Gastrocnemius medialis (tissue), 4 donors: Measurements from ENCODE around the gene TMEM269. TPM values are rescaled to one million over a fixed set of nuclear protein-coding genes. Genes with fewer than 3 reads are reported as not detected.

Source experiments
- ATAC-seq, 2 donors: fragments of 150-250 bp; one replicate each; pipeline ENCODE4 v1.9.1; 2016
- DNase-seq, 2 donors: peaks; one replicate each; pipeline ENCODE4 v3.0.0-alpha.2; 2019
- H3K27ac ChIP-seq, 4 donors: fragments of 200-600 bp; sonication (generic); 1 replicate in 1 of 4; 2 replicates in 3 of 4; pipeline ENCODE4 v1.5.1; 2016 to 2018; ENCODE audit warnings: mild to moderate bottlenecking in 2 of 4, moderate library complexity in 1 of 4
- H3K27me3 ChIP-seq, 3 donors: fragments of 200-600 bp; sonication (generic) in 2 of 3; 1 replicate in 1 of 3; 2 replicates in 2 of 3; pipeline versions ENCODE4 v1.5.1 to v1.6.0; 2016 to 2019; ENCODE audit warnings: mild to moderate bottlenecking in 1 of 3, moderate library complexity in 1 of 3
- H3K36me3 ChIP-seq, 2 donors: fragments of 200-600 bp; sonication (generic) in 1 of 2; one replicate each; pipeline ENCODE4 v1.5.1; 2017 to 2018
- H3K4me1 ChIP-seq, 2 donors: fragments of 200-600 bp; sonication (generic) in 1 of 2; one replicate each; pipeline ENCODE4 v1.5.1; 2016 to 2017; ENCODE audit warnings: mild to moderate bottlenecking in 2 of 2
- H3K4me3 ChIP-seq, 4 donors: fragments of 200-600 bp; sonication (generic) in 3 of 4; 1 replicate in 1 of 4; 2 replicates in 3 of 4; pipeline ENCODE4 v1.5.1; 2016 to 2019; ENCODE audit warnings: mild to moderate bottlenecking in 2 of 4
- H3K9me3 ChIP-seq, 3 donors: fragments of 200-600 bp; sonication (generic) in 2 of 3; 1 replicate in 1 of 3; 2 replicates in 2 of 3; pipeline ENCODE4 v1.5.1; 2016 to 2019
- POLR2A ChIP-seq, 2 donors: fragments of 450-650 bp; IDR thresholded peaks; one replicate each; pipeline ENCODE4 v1.6.1; 2017; ENCODE audit warnings: antibody characterized with exemption in 2 of 2, mild to moderate bottlenecking in 2 of 2, moderate library complexity in 2 of 2
- in situ Hi-C, 4 donors: fragments of 200-750 bp; cut with MboI; loops; one replicate each; pipeline versions ENCODE4 v1.15.0 to v1.8.0; 2017; ENCODE audit warnings: low sequenced_read_pairs in 4 of 4
- intact Hi-C: fragments of 100-400 bp; cut with DNase I; formaldehyde crosslinking; loops from one replicate; pipeline ENCODE4 v1.15.1; 2023; ENCODE audit warnings: low total_unique reads
- total RNA-seq, 4 donors: library from RNA; depleted of rRNA; stranded (reverse); fragments of >200 nt; gene quantifications; one replicate each; pipeline versions ENCODE4 v1.1.0 to v1.2.3, GENCODE V29; 2016
- TF ChIP-seq, protein P1 (sequence below), 5 experiments: fragments of 450-650 bp in 3 of 5; fragments of 200-600 bp in 2 of 5; sonication (generic) in 2 of 5; IDR thresholded peaks in 4 of 5; conservative IDR thresholded peaks in 1 of 5; 1 replicate in 4 of 5; 2 replicates in 1 of 5; pipeline ENCODE4 v1.5.1; 2016 to 2019; ENCODE audit warnings: antibody characterized with exemption in 5 of 5, mild to moderate bottlenecking in 3 of 5, moderate library complexity in 3 of 5

TMEM269 gene
- total RNA-seq, 4 donors from 2014 or later, result 0.19 to 0.25 TPM; not detected in 2

DNA sequence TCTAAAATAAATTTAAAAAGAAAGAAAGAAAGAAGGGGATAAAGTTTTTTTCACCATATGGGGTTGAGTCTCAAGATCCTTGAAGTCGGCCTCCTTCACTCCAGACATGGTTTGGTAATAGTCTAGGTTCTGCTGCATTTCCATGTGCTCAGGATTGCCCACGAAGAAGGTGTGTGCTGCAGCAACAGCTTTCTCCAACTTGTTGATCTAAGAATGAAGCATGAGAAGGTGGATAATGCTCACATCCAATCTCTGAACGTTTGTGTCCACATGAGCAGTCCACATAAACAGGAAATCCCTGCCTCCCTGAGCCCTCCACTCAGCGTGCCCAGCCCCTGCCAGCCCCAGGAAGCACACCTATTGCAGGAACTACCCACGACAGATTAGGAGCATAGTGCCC, 22.5 kb upstream of the TMEM269 start:
- TF ChIP-seq, protein P1, sequence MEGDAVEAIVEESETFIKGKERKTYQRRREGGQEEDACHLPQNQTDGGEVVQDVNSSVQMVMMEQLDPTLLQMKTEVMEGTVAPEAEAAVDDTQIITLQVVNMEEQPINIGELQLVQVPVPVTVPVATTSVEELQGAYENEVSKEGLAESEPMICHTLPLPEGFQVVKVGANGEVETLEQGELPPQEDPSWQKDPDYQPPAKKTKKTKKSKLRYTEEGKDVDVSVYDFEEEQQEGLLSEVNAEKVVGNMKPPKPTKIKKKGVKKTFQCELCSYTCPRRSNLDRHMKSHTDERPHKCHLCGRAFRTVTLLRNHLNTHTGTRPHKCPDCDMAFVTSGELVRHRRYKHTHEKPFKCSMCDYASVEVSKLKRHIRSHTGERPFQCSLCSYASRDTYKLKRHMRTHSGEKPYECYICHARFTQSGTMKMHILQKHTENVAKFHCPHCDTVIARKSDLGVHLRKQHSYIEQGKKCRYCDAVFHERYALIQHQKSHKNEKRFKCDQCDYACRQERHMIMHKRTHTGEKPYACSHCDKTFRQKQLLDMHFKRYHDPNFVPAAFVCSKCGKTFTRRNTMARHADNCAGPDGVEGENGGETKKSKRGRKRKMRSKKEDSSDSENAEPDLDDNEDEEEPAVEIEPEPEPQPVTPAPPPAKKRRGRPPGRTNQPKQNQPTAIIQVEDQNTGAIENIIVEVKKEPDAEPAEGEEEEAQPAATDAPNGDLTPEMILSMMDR (IDR thresholded peaks at IDR 0.05 in 4 of 5, conservative IDR thresholded peaks at IDR 0.05 in 1 of 5), result no peak
- TF ChIP-seq POLR2A (IDR thresholded peaks at IDR 0.05), result no peak
- in situ Hi-C loops, result loop anchor here in 2 of 4 donors (10.0 to 25.0 kb wide), 3 partner anchors 77 to 425 kb away; partner anchors contain the start of genes FOXJ3 (in 1 of the 2) and YBX1 (in 1 of the 2)

GRCh38 chr1:42765269-42765668, 19.5 kb upstream of the TMEM269 start:
- TF ChIP-seq POLR2A (IDR thresholded peaks at IDR 0.05), result no peak
- TF ChIP-seq, protein P1 (IDR thresholded peaks at IDR 0.05 in 4 of 5, conservative IDR thresholded peaks at IDR 0.05 in 1 of 5), result no peak
- H3K4me3 ChIP-seq, result peak overlapping the region; percentile 75 to 99 (median 91)
- H3K27me3 ChIP-seq, result no peaks in the 10 kb centered on the region
- peak overlapping the region in 2 of 4 donors; percentile 88 to 92 for H3K27ac ChIP-seq
- H3K4me1 ChIP-seq, result peaks cover 32 to 34% of the 10 kb centered on the region in 2 donors
- intact Hi-C loops, result loop anchor here (5.0 to 10.0 kb wide), 4 partner anchors 83 to 430 kb away; partner anchors contain the start of genes CFAP57, EBNA1BP2, FOXJ3 and PPIH
- H3K36me3 ChIP-seq, result peaks cover 0 to 5% of the 10 kb centered on the region in 2 donors
- in situ Hi-C loops, result loop anchor here in 2 of 4 donors (10.0 to 25.0 kb wide), 3 partner anchors 80 to 428 kb away; partner anchors contain the start of genes FOXJ3 (in 1 of the 2) and YBX1 (in 1 of the 2)
- no peak for ATAC-seq
- no peaks in the 10 kb centered on the region for H3K9me3 ChIP-seq
- no peak for DNase-seq

More for the DNA sequence above, 22.5 kb upstream of the TMEM269 start:
- no peak overlapping the region for H3K27ac ChIP-seq
- peaks cover 13 to 20% of the 10 kb centered on the region in 2 donors for H3K4me1 ChIP-seq
- intact Hi-C loops, result loop anchor here (10.0 kb wide), 1 partner anchor 427 kb away; the partner anchor contains the start of gene FOXJ3
- ATAC-seq (no peak), DNase-seq (no peak)
- H3K36me3 ChIP-seq, result peaks cover 0 to 29% of the 10 kb centered on the region in 2 donors
- no peaks in the 10 kb centered on the region for H3K9me3 ChIP-seq
- H3K27me3 ChIP-seq, result no peaks in the 10 kb centered on the region
- no peak overlapping the region for H3K4me3 ChIP-seq

DNA sequence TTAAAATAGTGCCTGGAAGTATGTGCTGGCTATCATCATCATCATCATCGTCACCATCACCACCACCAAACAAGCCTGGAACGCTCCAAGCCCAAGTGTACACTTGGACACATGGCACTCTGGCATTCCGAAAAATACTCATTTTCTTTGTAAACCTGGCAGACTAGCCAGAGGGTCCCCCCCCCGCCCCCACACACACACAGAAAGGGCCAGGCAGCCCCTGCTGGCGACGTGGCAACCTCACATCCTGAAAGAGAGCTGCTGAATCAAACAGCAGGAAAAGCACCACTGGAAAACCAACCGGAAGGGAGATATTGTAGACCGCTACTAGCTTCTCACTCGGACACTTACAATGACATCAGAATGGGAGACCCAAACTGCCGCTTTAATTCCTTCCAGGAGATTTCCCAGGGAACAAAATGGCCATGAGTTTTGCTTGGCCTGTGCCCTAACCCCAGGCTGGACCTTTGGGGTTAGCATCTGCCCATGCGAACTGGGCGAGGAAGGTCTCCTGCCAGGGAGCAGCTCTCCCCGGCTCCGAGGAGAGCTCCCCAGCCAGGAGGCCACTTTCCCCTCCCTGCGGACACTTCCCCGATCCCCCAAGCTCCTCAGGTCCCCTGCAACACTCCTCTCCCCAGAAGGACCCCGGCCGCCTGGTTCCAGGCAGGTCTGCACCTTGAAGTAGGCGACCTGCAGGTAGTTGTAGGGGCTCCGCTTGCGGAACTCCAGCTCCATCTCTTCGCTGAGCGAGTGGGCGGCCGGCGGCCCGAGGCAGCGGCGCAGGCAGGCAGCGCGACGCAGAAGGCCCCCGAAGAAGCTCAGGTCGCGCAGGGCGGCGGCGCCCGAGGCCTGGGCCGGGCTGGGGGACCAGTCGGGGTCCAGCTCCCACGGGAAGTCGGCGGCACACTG, 18.7 kb upstream of the TMEM269 start:
- H3K27me3 ChIP-seq, result no peaks in the 10 kb centered on the region
- intact Hi-C loops, result loop anchor here (2.0 to 10.0 kb wide), 5 partner anchors 84 to 431 kb away; partner anchors contain the start of genes CCDC30, CFAP57, EBNA1BP2 and FOXJ3
- peaks cover 32 to 34% of the 10 kb centered on the region in 2 donors for H3K4me1 ChIP-seq
- H3K36me3 ChIP-seq, result no peaks in the 10 kb centered on the region
- H3K4me3 ChIP-seq, result peak overlapping the region; percentile 75 to 99 (median 91)
- ATAC-seq (peak; percentile 21 to 29), DNase-seq (no peak)
- in situ Hi-C loops, result loop anchor here in 2 of 4 donors (10.0 to 25.0 kb wide), 3 partner anchors 81 to 429 kb away; partner anchors contain the start of genes FOXJ3 (in 1 of the 2) and YBX1 (in 1 of the 2)
- TF ChIP-seq, protein P1 (IDR thresholded peaks at IDR 0.05 in 4 of 5, conservative IDR thresholded peaks at IDR 0.05 in 1 of 5), result peak; percentile 10 to 43 (median 41)
- TF ChIP-seq POLR2A (IDR thresholded peaks at IDR 0.05), result no peak
- no peaks in the 10 kb centered on the region for H3K9me3 ChIP-seq
- peak overlapping the region; percentile 88 to 96 (median 94) for H3K27ac ChIP-seq

GRCh38 chr1:42766741-42767509, 17.9 kb upstream of the TMEM269 start, which contains the start of the genes C1orf50 and P3H1:
Gene C1orf50, plus strand, starts transcription at chr1:42767249. Its CDS starts 63 bp downstream, at chr1:42767312.
Gene P3H1, minus strand, starts transcription at chr1:42767028. Its CDS starts 57 bp downstream, at chr1:42766971.
- peak within 1 kb of the TSS; percentile 92 to 96 (median 95) for H3K27ac ChIP-seq
- H3K36me3 ChIP-seq, result no peaks in the 10 kb centered on the region
- no peaks in the 10 kb centered on the region for H3K9me3 ChIP-seq
- in situ Hi-C loops (loop anchor here in 2 of 4 donors (10.0 to 25.0 kb wide), 3 partner anchors 82 to 430 kb away; partner anchors contain the start of genes FOXJ3 (in 1 of the 2) and YBX1 (in 1 of the 2)), intact Hi-C loops (loop anchor here (1.0 to 10.0 kb wide), 7 partner anchors 50 to 432 kb away; partner anchors contain the start of genes CCDC30, CFAP57, EBNA1BP2 and ERMAP)
- no peaks in the 10 kb centered on the region for H3K27me3 ChIP-seq
- peak within 1 kb of the TSS; percentile 75 to 99 (median 94) for H3K4me3 ChIP-seq
- H3K4me1 ChIP-seq, result peaks cover 33 to 34% of the 10 kb centered on the region in 2 donors
- DNase-seq (peak; percentile 99 to 100), ATAC-seq (peak; percentile 94 to 96)
- TF ChIP-seq, protein P1 (IDR thresholded peaks at IDR 0.05 in 4 of 5, conservative IDR thresholded peaks at IDR 0.05 in 1 of 5), result no peak
- peak; percentile 97 to 98 for TF ChIP-seq POLR2A (IDR thresholded peaks at IDR 0.05)
